Measurements from ENCODE around the gene NBPF10. TPM values are rescaled to one million over a fixed set of nuclear protein-coding genes. Genes with fewer than 3 reads are reported as not detected.
"Not testable (repeated sequence)": the region's sequence is repeated elsewhere in the genome, so short reads cannot be mapped to it uniquely, and the experiment has no call there.

NBPF10 gene, protein sequence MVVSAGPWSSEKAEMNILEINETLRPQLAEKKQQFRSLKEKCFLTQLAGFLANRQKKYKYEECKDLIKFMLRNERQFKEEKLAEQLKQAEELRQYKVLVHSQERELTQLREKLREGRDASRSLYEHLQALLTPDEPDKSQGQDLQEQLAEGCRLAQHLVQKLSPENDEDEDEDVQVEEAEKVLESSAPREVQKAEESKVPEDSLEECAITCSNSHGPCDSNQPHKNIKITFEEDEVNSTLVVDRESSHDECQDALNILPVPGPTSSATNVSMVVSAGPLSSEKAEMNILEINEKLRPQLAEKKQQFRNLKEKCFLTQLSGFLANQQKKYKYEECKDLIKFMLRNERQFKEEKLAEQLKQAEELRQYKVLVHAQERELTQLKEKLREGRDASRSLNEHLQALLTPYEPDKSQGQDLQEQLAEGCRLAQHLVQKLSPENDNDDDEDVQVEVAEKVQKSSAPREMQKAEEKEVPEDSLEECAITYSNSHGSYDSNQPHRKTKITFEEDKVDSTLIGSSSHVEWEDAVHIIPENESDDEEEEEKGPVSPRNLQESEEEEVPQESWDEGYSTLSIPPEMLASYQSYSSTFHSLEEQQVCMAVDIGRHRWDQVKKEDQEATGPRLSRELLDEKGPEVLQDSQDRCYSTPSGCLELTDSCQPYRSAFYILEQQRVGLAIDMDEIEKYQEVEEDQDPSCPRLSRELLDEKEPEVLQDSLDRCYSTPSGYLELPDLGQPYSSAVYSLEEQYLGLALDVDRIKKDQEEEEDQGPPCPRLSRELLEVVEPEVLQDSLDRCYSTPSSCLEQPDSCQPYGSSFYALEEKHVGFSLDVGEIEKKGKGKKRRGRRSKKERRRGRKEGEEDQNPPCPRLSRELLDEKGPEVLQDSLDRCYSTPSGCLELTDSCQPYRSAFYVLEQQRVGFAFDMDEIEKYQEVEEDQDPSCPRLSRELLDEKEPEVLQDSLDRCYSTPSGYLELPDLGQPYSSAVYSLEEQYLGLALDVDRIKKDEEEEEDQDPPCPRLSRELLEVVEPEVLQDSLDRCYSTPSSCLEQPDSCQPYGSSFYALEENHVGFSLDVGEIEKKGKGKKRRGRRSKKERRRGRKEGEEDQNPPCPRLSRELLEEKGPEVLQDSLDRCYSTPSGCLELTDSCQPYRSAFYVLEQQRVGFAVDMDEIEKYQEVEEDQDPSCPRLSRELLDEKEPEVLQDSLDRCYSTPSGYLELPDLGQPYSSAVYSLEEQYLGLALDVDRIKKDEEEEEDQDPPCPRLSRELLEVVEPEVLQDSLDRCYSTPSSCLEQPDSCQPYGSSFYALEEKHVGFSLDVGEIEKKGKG (N-terminal part only)
- 0.16 TPM for polyA plus RNA-seq (2012; ENCODE audit: insufficient read depth, insufficient read length)

DNA sequence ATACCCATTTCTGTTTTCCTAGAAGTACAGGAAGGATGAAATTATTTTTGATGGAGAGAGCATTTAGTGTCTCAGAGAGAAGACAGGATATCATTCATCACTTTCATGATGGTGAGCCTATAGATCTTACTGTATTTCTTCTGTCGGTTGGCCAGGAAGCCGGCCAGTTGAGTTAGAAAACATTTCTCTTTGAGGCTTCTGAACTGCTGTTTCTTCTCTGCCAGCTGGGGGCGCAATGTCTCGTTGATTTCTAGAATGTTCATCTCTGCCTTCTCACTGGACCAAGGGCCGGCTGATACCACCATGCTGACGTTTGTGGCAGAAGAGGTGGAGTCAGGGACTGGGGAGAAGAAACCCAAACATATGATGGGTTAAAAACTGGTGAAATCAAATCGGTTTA lies at the start of gene NBPF10:
TSS of gene NBPF10 (minus strand) at position 340 of the 400 bp plus-strand sequence. CDS start at position 305, 35 bp downstream.
- DNase-seq (ENCODE audit: low read depth, low spot score); H3K4me3 ChIP-seq (ENCODE audit: low read length): not testable (repeated sequence)

- H3K4me3 ChIP-seq (ENCODE audit: low read length); DNase-seq (ENCODE audit: low read depth, low spot score): not testable (repeated sequence)
These were observed 29.9 kb upstream of the NBPF10 start for GRCh38 chr1:146174531-146174930.

DNA sequence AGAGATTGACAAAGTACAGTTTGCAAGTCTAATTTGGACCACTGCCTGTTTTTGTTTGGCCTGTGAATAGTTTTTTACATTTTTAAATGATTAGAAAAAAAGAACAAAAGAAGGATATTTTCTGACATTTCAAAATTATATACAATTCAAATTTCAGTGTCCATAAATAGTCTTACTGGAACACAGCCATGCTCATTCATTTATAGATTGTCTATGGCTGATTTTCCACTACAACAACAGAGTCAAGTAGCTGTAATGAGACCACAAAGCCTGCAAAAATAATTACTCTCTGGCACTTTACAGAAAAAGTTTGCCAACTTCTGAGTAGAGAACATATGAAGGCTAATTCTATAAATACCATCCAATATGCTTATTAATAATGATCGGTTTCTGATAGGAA lies 23.1 kb upstream of the NBPF10 start:
- H3K4me3 ChIP-seq (ENCODE audit: low read length); DNase-seq (ENCODE audit: low read depth, low spot score): not testable (repeated sequence)

DNA sequence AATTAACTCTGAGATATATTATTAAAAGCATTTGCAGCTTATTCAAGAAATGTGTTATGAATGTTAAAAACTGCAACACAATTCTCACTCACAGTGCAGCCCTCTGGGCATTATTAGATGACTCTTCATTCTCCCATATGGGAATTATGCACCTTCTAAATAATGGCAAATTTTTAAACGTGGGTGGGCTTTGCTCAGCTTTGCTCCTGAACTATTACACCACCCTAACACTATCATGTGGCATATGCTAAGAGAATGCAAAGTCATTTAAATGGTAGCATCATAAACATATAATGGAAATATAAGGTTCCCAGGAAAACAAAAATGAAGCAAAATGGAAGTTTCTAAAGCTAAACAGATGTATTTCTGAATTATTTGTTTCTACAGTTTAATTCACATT lies 22.7 kb upstream of the NBPF10 start:
- DNase-seq (ENCODE audit: low read depth, low spot score); H3K4me3 ChIP-seq (ENCODE audit: low read length): not testable (repeated sequence)
